ENCODE measurements around the gene MMP13.
"Not testable (repeated sequence)": the region's sequence is repeated elsewhere in the genome, so short reads cannot be mapped to it uniquely, and the experiment has no call there.

The MMP13 gene

GRCh38 chr11:102934735-102935134 lies 20.8 kb downstream of the MMP13 start:
- DNase-seq = no peak

GRCh38 chr11:102933627-102934026 lies 21.9 kb downstream of the MMP13 start:
- no peak for DNase-seq

GRCh38 chr11:102932678-102933077 lies 22.9 kb downstream of the MMP13 start:
- no peak for DNase-seq

- no peak for DNase-seq
Observed at GRCh38 chr11:102930451-102930850, 25.1 kb downstream of the MMP13 start.

- no peak for DNase-seq
Observed at GRCh38 chr11:102929972-102930371, 25.6 kb downstream of the MMP13 start.

- DNase-seq = no peak
Observed at GRCh38 chr11:102929166-102929565, 26.4 kb downstream of the MMP13 start.

- DNase-seq = no peak
Observed at GRCh38 chr11:102928247-102928646, 27.3 kb downstream of the MMP13 start.

- DNase-seq = no peak
Observed at GRCh38 chr11:102927624-102927990, 27.9 kb downstream of the MMP13 start.

GRCh38 chr11:102926961-102927623 lies 28.4 kb downstream of the MMP13 start:
- no peak for DNase-seq

GRCh38 chr11:102926517-102926916 lies 29.0 kb downstream of the MMP13 start:
- DNase-seq = no peak

- no peak for DNase-seq
Observed at GRCh38 chr11:102925988-102926387, 29.5 kb downstream of the MMP13 start.

- DNase-seq = no peak
Observed at GRCh38 chr11:102924851-102925380, 30.6 kb downstream of the MMP13 start.

- no peak for DNase-seq
Observed at GRCh38 chr11:102921587-102922220, 33.8 kb downstream of the MMP13 start.

GRCh38 chr11:102920118-102920684 lies 35.3 kb downstream of the MMP13 start:
- DNase-seq = no peak

GRCh38 chr11:102915044-102915375 lies 40.5 kb downstream of the MMP13 start:
- no peak for DNase-seq

- DNase-seq = no peak
Observed at GRCh38 chr11:102914238-102915043, 41.1 kb downstream of the MMP13 start.

GRCh38 chr11:102912482-102912830 lies 43.1 kb downstream of the MMP13 start:
- DNase-seq = no peak

- DNase-seq = no peak
Observed at GRCh38 chr11:102911758-102912481, 43.6 kb downstream of the MMP13 start.

- not testable (repeated sequence) for DNase-seq
Observed at GRCh38 chr11:102905848-102906247, 49.7 kb downstream of the MMP13 start.

- DNase-seq = not testable (repeated sequence)
Observed at GRCh38 chr11:102903895-102904294, 51.6 kb downstream of the MMP13 start.

GRCh38 chr11:102900346-102900745 lies 55.2 kb downstream of the MMP13 start:
- DNase-seq = no peak
